ENCODE results near the gene RNF187. TPM values are rescaled to one million over a fixed set of nuclear protein-coding genes. Genes with fewer than 3 reads are reported as not detected.

RNF187 gene
- polyA plus RNA-seq, 1 donor (not counting 4 experiments of a cell fraction or from before 2014, with no cell fraction given), result 65.8 TPM

- peaks cover 6% of the 10 kb centered on the region for H3K4me1 ChIP-seq (ENCODE audit: control insufficient read depth, extremely low read depth, insufficient read depth, low read length)
- no peaks in the 10 kb centered on the region for H3K27me3 ChIP-seq (ENCODE audit: control insufficient read depth, extremely low read depth, insufficient read depth, low read length)
- DNase-seq (ENCODE audit: low read depth, low spot score) (no peak), FAIRE-seq (no peak)
- no peak overlapping the region for H3K4me2 ChIP-seq (ENCODE audit: control insufficient read depth, extremely low read depth, insufficient read depth, low read depth, low read length)
- no peak overlapping the region for H3K4me3 ChIP-seq (ENCODE audit: control insufficient read depth in 2 of 3, extremely low read depth in 1 of 3, insufficient read depth in 2 of 3, low read depth in 1 of 3, low read length in 3 of 3)
- H3K9me3 ChIP-seq (ENCODE audit: control insufficient read depth, low read depth, low read length), result no peaks in the 10 kb centered on the region
- no peaks in the 10 kb centered on the region for H4K20me1 ChIP-seq (ENCODE audit: control insufficient read depth, extremely low read depth, insufficient read depth, low read length)
- H3K36me3 ChIP-seq (ENCODE audit: control insufficient read depth in 2 of 2, extremely low read depth in 1 of 2, insufficient read depth in 2 of 2, low read length in 2 of 2), result no peaks in the 10 kb centered on the region
- no peak overlapping the region for H2AFZ ChIP-seq (ENCODE audit: control insufficient read depth, low read length)
- H3K9ac ChIP-seq (ENCODE audit: control insufficient read depth, extremely low read depth, insufficient read depth, low read length), result no peak overlapping the region
- peaks cover 2% of the 10 kb centered on the region for H3K9me1 ChIP-seq (ENCODE audit: control insufficient read depth, extremely low read depth, insufficient read depth, low read length)
- no peak overlapping the region for H3K27ac ChIP-seq (ENCODE audit: control insufficient read depth, insufficient read depth, low read length)
- TF ChIP-seq EZH2 (IDR thresholded peaks at IDR 0.05; ENCODE audit: low read length) (no peak), CTCF (optimal IDR thresholded peaks at IDR 0.05 in 1 of 3, IDR thresholded peaks at IDR 0.05 in 1 of 3, conservative IDR thresholded peaks at IDR 0.05 in 1 of 3; ENCODE audit: extremely low read depth in 1 of 3, insufficient read depth in 2 of 3, low read length in 3 of 3) (no peak)
- dilution Hi-C loops (cut with MboI; ENCODE audit: extremely low pct_ligation_motif_present, low sequenced_read_pairs), result no loop called here
- H3K79me2 ChIP-seq (ENCODE audit: control insufficient read depth, insufficient read depth, low read length), result no peaks in the 10 kb centered on the region
Measured at GRCh38 chr1:228453614-228454013, 33.6 kb upstream of the RNF187 start.

DNA sequence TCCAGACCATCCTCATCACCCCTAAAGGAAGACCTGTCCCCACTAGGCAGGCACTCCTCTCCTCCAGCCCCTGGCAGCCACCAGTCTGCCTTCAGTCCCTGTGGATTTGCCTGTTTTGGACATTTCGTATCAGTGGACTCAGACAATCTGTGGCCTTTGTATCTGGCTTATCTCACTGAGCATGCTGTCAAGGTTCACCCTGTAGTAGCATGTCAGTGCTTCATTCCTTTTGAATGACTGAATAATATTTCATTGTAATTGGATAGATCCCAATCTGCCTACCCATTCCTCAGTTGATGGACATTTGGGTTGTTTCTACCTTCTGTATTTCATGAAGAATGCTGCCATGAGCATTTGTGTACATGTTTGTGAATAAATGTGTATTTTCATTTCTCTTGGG lies 32.9 kb upstream of the RNF187 start:
- peaks cover 2% of the 10 kb centered on the region for H3K9me1 ChIP-seq (ENCODE audit: control insufficient read depth, extremely low read depth, insufficient read depth, low read length)
- FAIRE-seq (no peak), DNase-seq (ENCODE audit: low read depth, low spot score) (no peak)
- H3K4me2 ChIP-seq (ENCODE audit: control insufficient read depth, extremely low read depth, insufficient read depth, low read depth, low read length), result no peak overlapping the region
- H3K27me3 ChIP-seq (ENCODE audit: control insufficient read depth, extremely low read depth, insufficient read depth, low read length), result no peaks in the 10 kb centered on the region
- dilution Hi-C loops (cut with MboI; ENCODE audit: extremely low pct_ligation_motif_present, low sequenced_read_pairs), result no loop called here
- no peak for TF ChIP-seq EZH2 (IDR thresholded peaks at IDR 0.05; ENCODE audit: low read length)
- no peak for TF ChIP-seq CTCF (optimal IDR thresholded peaks at IDR 0.05 in 1 of 3, IDR thresholded peaks at IDR 0.05 in 1 of 3, conservative IDR thresholded peaks at IDR 0.05 in 1 of 3; ENCODE audit: extremely low read depth in 1 of 3, insufficient read depth in 2 of 3, low read length in 3 of 3)
- no peak overlapping the region for H3K9ac ChIP-seq (ENCODE audit: control insufficient read depth, extremely low read depth, insufficient read depth, low read length)
- no peaks in the 10 kb centered on the region for H3K36me3 ChIP-seq (ENCODE audit: control insufficient read depth in 2 of 2, extremely low read depth in 1 of 2, insufficient read depth in 2 of 2, low read length in 2 of 2)
- H3K4me1 ChIP-seq (ENCODE audit: control insufficient read depth, extremely low read depth, insufficient read depth, low read length), result peaks cover 6% of the 10 kb centered on the region
- H3K27ac ChIP-seq (ENCODE audit: control insufficient read depth, insufficient read depth, low read length), result no peak overlapping the region
- H4K20me1 ChIP-seq (ENCODE audit: control insufficient read depth, extremely low read depth, insufficient read depth, low read length), result no peaks in the 10 kb centered on the region
- no peak overlapping the region for H2AFZ ChIP-seq (ENCODE audit: control insufficient read depth, low read length)
- H3K79me2 ChIP-seq (ENCODE audit: control insufficient read depth, insufficient read depth, low read length), result no peaks in the 10 kb centered on the region
- H3K9me3 ChIP-seq (ENCODE audit: control insufficient read depth, low read depth, low read length), result no peaks in the 10 kb centered on the region
- no peak overlapping the region for H3K4me3 ChIP-seq (ENCODE audit: control insufficient read depth in 2 of 3, extremely low read depth in 1 of 3, insufficient read depth in 2 of 3, low read depth in 1 of 3, low read length in 3 of 3)
